PC-3 (cell line): Measurements from ENCODE around the gene CRYBG3. TPM values are rescaled to one million over a fixed set of nuclear protein-coding genes. Genes with fewer than 3 reads are reported as not detected.

ENCODE experiments used
- ATAC-seq: fragments of 200-7000 bp; cut with Tn5 transposase; 2 replicates; pipeline ENCODE4 v1.9.1; 2020; ENCODE audit warnings: mild to moderate bottlenecking, moderate library complexity
- BruUV-seq: library from RNA; stranded (reverse); fragments of 400-500 nt; replicated peaks from 2 replicates; lab custom pipeline; 2021; lab: Mats Ljungman, UMichigan
- CTCF ChIA-PET: fragments of 300-600 bp; sonication (Branson Sonifier 250); formaldehyde crosslinking; loops from one replicate; lab custom pipeline; 2022; ENCODE audit warnings: antibody characterized with exemption; lab: Charles Lee
- POLR2A ChIA-PET: fragments of 300-600 bp; sonication (Branson Sonifier 250); formaldehyde crosslinking; loops from one replicate; lab custom pipeline; 2022; ENCODE audit warnings: antibody characterized with exemption; ENCODE audit not compliant: unreplicated experiment; lab: Charles Lee
- DNase-seq: peaks from one replicate; pipeline ENCODE4 v3.0.0-alpha.2; 2015
- H2AFZ ChIP-seq: fragments of 300-600 bp; sonication (generic); 2 replicates; pipeline ENCODE4 v1.6.0; 2016; ENCODE audit warnings: antibody characterized with exemption, low read length
- H3F3A ChIP-seq: fragments of 300-600 bp; sonication (generic); one replicate; pipeline ENCODE4 v1.6.0; 2017; ENCODE audit warnings: antibody characterized with exemption, low read length, control low read depth, mild to moderate bottlenecking; ENCODE audit not compliant: unreplicated experiment
- H3K27ac ChIP-seq: fragments of 300-600 bp; sonication (generic); 2 replicates; pipeline ENCODE4 v1.5.1; 2016; ENCODE audit warnings: mild to moderate bottlenecking, low read length
- H3K27me3 ChIP-seq: fragments of 300-600 bp; sonication (generic); 2 replicates; pipeline ENCODE4 v1.6.1; 2016; ENCODE audit warnings: low read length, mixed read lengths
- H3K36me3 ChIP-seq: fragments of 300-600 bp; sonication (generic); 2 replicates; pipeline ENCODE4 v1.6.1; 2016; ENCODE audit warnings: low read depth, mixed run types, low read length, mixed read lengths
- H3K4me1 ChIP-seq: fragments of 300-600 bp; sonication (generic); 2 replicates; pipeline ENCODE4 v1.5.1; 2016; ENCODE audit warnings: low read length; ENCODE audit not compliant: insufficient read depth
- H3K4me2 ChIP-seq: fragments of 300-600 bp; sonication (generic); 2 replicates; pipeline ENCODE4 v1.6.0; 2016; ENCODE audit warnings: low read length
- H3K4me3 ChIP-seq: fragments of 300-600 bp; sonication (generic); 2 replicates; pipeline ENCODE4 v1.5.1; 2016; ENCODE audit warnings: mild to moderate bottlenecking, low read length, mixed read lengths
- H3K79me2 ChIP-seq: fragments of 300-600 bp; sonication (generic); 2 replicates; pipeline ENCODE4 v1.6.1; 2017; ENCODE audit warnings: low read length, mixed read lengths
- H3K9ac ChIP-seq: fragments of 300-600 bp; sonication (generic); 2 replicates; pipeline ENCODE4 v1.6.0; 2016; ENCODE audit warnings: mild to moderate bottlenecking, low read length
- H3K9me2 ChIP-seq: fragments of 300-600 bp; sonication (generic); replicated peaks from 2 replicates; pipeline ENCODE4 v1.6.1; 2016; ENCODE audit warnings: mixed run types, low read length, mixed read lengths
- H3K9me3 ChIP-seq: fragments of 300-600 bp; sonication (generic); 2 replicates; pipeline ENCODE4 v1.6.1; 2016; ENCODE audit warnings: low read length, mixed read lengths
- H4K20me1 ChIP-seq: fragments of 300-600 bp; sonication (generic); 2 replicates; pipeline ENCODE4 v1.6.1; 2016; ENCODE audit warnings: low read length, mixed read lengths
- CTCF ChIP-seq: fragments of 300-600 bp; sonication (generic); conservative IDR thresholded peaks from 2 replicates; pipeline ENCODE4 v1.5.1; 2017; ENCODE audit warnings: antibody characterized with exemption, low read depth, mild to moderate bottlenecking, low read length
- EZH2 ChIP-seq: fragments of 300-600 bp; sonication (generic); IDR thresholded peaks from one replicate; pipeline ENCODE4 v1.6.1; 2017; ENCODE audit warnings: antibody characterized with exemption, mild to moderate bottlenecking, low read length; ENCODE audit not compliant: unreplicated experiment
- EZH2phosphoT487 ChIP-seq: fragments of 300-600 bp; sonication (generic); IDR thresholded peaks from 2 replicates; pipeline ENCODE4 v1.6.1; 2018; ENCODE audit warnings: mild to moderate bottlenecking, antibody characterized with exemption, low read length, borderline replicate concordance
- intact Hi-C: fragments of 100-400 bp; cut with micrococcal nuclease; formaldehyde crosslinking; loops from 2 replicates; pipeline ENCODE4 v1.9.0; 2023
- total RNA-seq: library from RNA; depleted of rRNA; stranded (reverse); fragments of >200 nt; gene quantifications from 2 replicates; pipeline ENCODE4 v1.2.3, GENCODE V29; 2014

The CRYBG3 gene
- total RNA-seq, 1 experiment from 2014 or later = 11.4 TPM

GRCh38 chr3:97896547-97896946, 74.7 kb downstream of the CRYBG3 start:
- CTCF ChIA-PET = no interaction called here
- H3F3A ChIP-seq = no peaks in the 10 kb centered on the region
- peak; percentile 54 for TF ChIP-seq CTCF
- no peak for TF ChIP-seq EZH2
- no peaks in the 10 kb centered on the region for H3K9me2 ChIP-seq
- H3K9me3 ChIP-seq = no peaks in the 10 kb centered on the region
- POLR2A ChIA-PET = no interaction called here
- no peaks in the 10 kb centered on the region for H3K27me3 ChIP-seq
- BruUV-seq = no TSS peak
- no peaks in the 10 kb centered on the region for H3K4me1 ChIP-seq
- no peak overlapping the region for H3K9ac ChIP-seq
- DNase-seq (no peak), ATAC-seq (peak; percentile 48)
- no peak overlapping the region for H3K4me3 ChIP-seq
- H2AFZ ChIP-seq = no peak overlapping the region
- no peak overlapping the region for H3K4me2 ChIP-seq
- H3K36me3 ChIP-seq = 0 out of 2 replicates have a peak, but pooled peaks cover 4% of the 10 kb centered on the region
- no peaks in the 10 kb centered on the region for H4K20me1 ChIP-seq
- intact Hi-C loops = no loop called here
- H3K79me2 ChIP-seq = no peaks in the 10 kb centered on the region
- H3K27ac ChIP-seq = no peak overlapping the region

- H3K4me1 ChIP-seq = no peaks in the 10 kb centered on the region
Observed at GRCh38 chr3:97899331-97899730, 77.5 kb downstream of the CRYBG3 start.

More at GRCh38 chr3:97899331-97899730, 77.5 kb downstream of the CRYBG3 start:
- ChIA-PET CTCF (no interaction called here), POLR2A (no interaction called here)
- Histone ChIP-seq H3K27ac (no peak overlapping the region), H3K4me2 (no peak overlapping the region), H2AFZ (no peak overlapping the region), H3K27me3 (no peaks in the 10 kb centered on the region), H3K36me3 (0 out of 2 replicates have a peak, but pooled peaks cover 4% of the 10 kb centered on the region), H3K9me2 (no peaks in the 10 kb centered on the region), H3K9ac (no peak overlapping the region), H3K4me3 (no peak overlapping the region), H3F3A (no peaks in the 10 kb centered on the region), H4K20me1 (no peaks in the 10 kb centered on the region), H3K9me3 (no peaks in the 10 kb centered on the region), H3K79me2 (no peaks in the 10 kb centered on the region)
- ATAC-seq (no peak), DNase-seq (no peak)
- intact Hi-C loops = no loop called here
- no peak for TF ChIP-seq EZH2phosphoT487
- TF ChIP-seq EZH2 = no peak
- no peak for TF ChIP-seq CTCF
- BruUV-seq = no TSS peak
